Smooth muscle cell (in vitro differentiated cells): Measurements from ENCODE around the gene ADCY9. TPM values are rescaled to one million over a fixed set of nuclear protein-coding genes. Genes with fewer than 3 reads are reported as not detected.
"Not testable (repeated sequence)": the region's sequence is repeated elsewhere in the genome, so short reads cannot be mapped to it uniquely, and the experiment has no call there.

Experiments used
- DNase-seq: peaks from one replicate; lab custom pipeline; 2025; ENCODE audit not compliant: unreplicated experiment; lab: John Stamatoyannopoulos, UW
- H2AFZ ChIP-seq: fragments of 200-600 bp; sonication (generic); 2 replicates; pipeline ENCODE4 v1.6.0; 2016; ENCODE audit warnings: antibody characterized with exemption, low read depth, mild to moderate bottlenecking
- H3F3A ChIP-seq: fragments of 200-600 bp; sonication (generic); 2 replicates; pipeline ENCODE4 v1.6.0; 2017; ENCODE audit warnings: antibody characterized with exemption, low read depth
- H3K27ac ChIP-seq: fragments of 200-600 bp; sonication (generic); 2 replicates; pipeline ENCODE4 v1.5.1; 2016; ENCODE audit warnings: low read depth, mild to moderate bottlenecking
- H3K27me3 ChIP-seq: fragments of 200-600 bp; sonication (generic); 2 replicates; pipeline ENCODE4 v1.6.1; 2016; ENCODE audit warnings: low read depth, mild to moderate bottlenecking
- H3K36me3 ChIP-seq: fragments of 200-600 bp; sonication (generic); 2 replicates; pipeline ENCODE4 v1.5.1; 2016; ENCODE audit warnings: low read depth
- H3K4me1 ChIP-seq: fragments of 200-600 bp; sonication (generic); 2 replicates; pipeline ENCODE4 v1.5.1; 2016; ENCODE audit warnings: low read depth
- H3K4me2 ChIP-seq: fragments of 200-600 bp; sonication (generic); 2 replicates; pipeline ENCODE4 v1.6.0; 2016; ENCODE audit warnings: mild to moderate bottlenecking
- H3K4me3 ChIP-seq: fragments of 200-600 bp; sonication (generic); 2 replicates; pipeline ENCODE4 v1.5.1; 2016; ENCODE audit warnings: mild to moderate bottlenecking
- H3K79me2 ChIP-seq: fragments of 200-600 bp; sonication (generic); 2 replicates; pipeline ENCODE4 v1.6.0; 2016; ENCODE audit warnings: low read depth, mild to moderate bottlenecking
- H3K9ac ChIP-seq: fragments of 200-600 bp; sonication (generic); 2 replicates; pipeline ENCODE4 v1.6.0; 2016; ENCODE audit warnings: low read depth
- H3K9me3 ChIP-seq: fragments of 200-600 bp; sonication (generic); replicated peaks from 2 replicates; pipeline ENCODE4 v1.5.1; 2016; ENCODE audit warnings: low read depth
- H4K20me1 ChIP-seq: fragments of 200-600 bp; sonication (generic); 2 replicates; pipeline ENCODE4 v1.6.0; 2016; ENCODE audit warnings: low read depth
- CTCF ChIP-seq: fragments of 200-600 bp; sonication (generic); IDR thresholded peaks from 2 replicates; pipeline ENCODE4 v1.5.1; 2017; ENCODE audit warnings: borderline replicate concordance, mild to moderate bottlenecking, antibody characterized with exemption; ENCODE audit not compliant: insufficient read depth, poor library complexity, severe bottlenecking
- WGBS: methylation state at CpG from one replicate; pipeline ENCODE4 v1.1.7; 2016; ENCODE audit warnings: low lambda C conversion rate; 5-methylcytosine and 5-hydroxymethylcytosine counted together
- polyA plus RNA-seq: library from polyadenylated mRNA; unstranded; fragments of >200 nt; fragmentation: Nextera tagmentation; extraction: Ambion mirVana; gene quantifications from 2 replicates; pipeline ENCODE4 v1.2.1, GENCODE V29; 2016
- total RNA-seq: library from RNA; depleted of rRNA; stranded (reverse); fragments of >200 nt; gene quantifications from 2 replicates; pipeline ENCODE4 v1.2.3, GENCODE V29; 2014

ADCY9 gene
- total and polyA plus RNA-seq, 2 experiments from 2014 or later: 7.2 to 8.9 TPM

GRCh38 chr16:4049031-4049430 lies 67.2 kb downstream of the ADCY9 start:
- Histone ChIP-seq H4K20me1 (no peaks in the 10 kb centered on the region), H3K9ac (no peak overlapping the region), H3K36me3 (no peaks in the 10 kb centered on the region), H3K4me2 (no peak overlapping the region), H2AFZ (no peak overlapping the region), H3K4me1 (peaks cover 15% of the 10 kb centered on the region), H3K27ac (no peak overlapping the region), H3K27me3 (no peaks in the 10 kb centered on the region), H3K79me2 (no peaks in the 10 kb centered on the region), H3K4me3 (no peak overlapping the region), H3F3A (peaks cover 8% of the 10 kb centered on the region), H3K9me3 (no peaks in the 10 kb centered on the region)
- 85% methylated on average over 8 of the region's 8 CpGs for WGBS
- no peak for TF ChIP-seq CTCF
- DNase-seq: no peak

- H2AFZ ChIP-seq: no peak overlapping the region
- no peaks in the 10 kb centered on the region for H3K79me2 ChIP-seq
- H3K9ac ChIP-seq: no peak overlapping the region
- no peak overlapping the region for H3K27ac ChIP-seq
- no peaks in the 10 kb centered on the region for H3K36me3 ChIP-seq
- no peak for TF ChIP-seq CTCF
- H3K4me1 ChIP-seq: peaks cover 10% of the 10 kb centered on the region
- no peak overlapping the region for H3K4me2 ChIP-seq
- 98% methylated on average over 9 of the region's 9 CpGs for WGBS
- H3K4me3 ChIP-seq: no peak overlapping the region
- no peaks in the 10 kb centered on the region for H4K20me1 ChIP-seq
- H3F3A ChIP-seq: peaks cover 10% of the 10 kb centered on the region
- no peaks in the 10 kb centered on the region for H3K9me3 ChIP-seq
- no peaks in the 10 kb centered on the region for H3K27me3 ChIP-seq
- no peak for DNase-seq
Observed at GRCh38 chr16:4048481-4048880, 67.8 kb downstream of the ADCY9 start.

- no peak for TF ChIP-seq CTCF
- no peaks in the 10 kb centered on the region for H4K20me1 ChIP-seq
- no peak for DNase-seq
- no peaks in the 10 kb centered on the region for H3K79me2 ChIP-seq
- H3K36me3 ChIP-seq: no peaks in the 10 kb centered on the region
- H3K4me1 ChIP-seq: peaks cover 6% of the 10 kb centered on the region
- no peak overlapping the region for H3K27ac ChIP-seq
- 79% methylated on average over 8 of the region's 8 CpGs for WGBS
- peaks cover 7% of the 10 kb centered on the region for H3F3A ChIP-seq
- no peak overlapping the region for H2AFZ ChIP-seq
- H3K27me3 ChIP-seq: no peaks in the 10 kb centered on the region
- H3K4me3 ChIP-seq: no peak overlapping the region
- H3K9ac ChIP-seq: no peak overlapping the region
- H3K9me3 ChIP-seq: no peaks in the 10 kb centered on the region
- no peak overlapping the region for H3K4me2 ChIP-seq
Observed at GRCh38 chr16:4046221-4046620, 70.0 kb downstream of the ADCY9 start.

GRCh38 chr16:4045561-4045960 lies 70.7 kb downstream of the ADCY9 start:
- H3K4me2 ChIP-seq, DNase-seq, H3K4me3 ChIP-seq, H3K9ac ChIP-seq, H3K9me3 ChIP-seq, H2AFZ ChIP-seq, H3K36me3 ChIP-seq, H4K20me1 ChIP-seq, H3K4me1 ChIP-seq, H3K27ac ChIP-seq, H3K27me3 ChIP-seq, H3K79me2 ChIP-seq, H3F3A ChIP-seq: not testable (repeated sequence)
- 98% methylated on average over 6 of the region's 6 CpGs for WGBS
